Neuronal stem cell (in vitro differentiated cells): ENCODE measurements around the gene STAM.

ENCODE experiments used
- DNase-seq: peaks from one replicate; pipeline ENCODE4 v3.0.0-alpha.2; 2013; ENCODE audit warnings: low spot score
- H2AFZ ChIP-seq: one replicate; pipeline ENCODE4 v1.6.1; 2013; ENCODE audit warnings: mild to moderate bottlenecking, low read length, inconsistent platforms
- H2AK5ac ChIP-seq: 2 replicates; pipeline ENCODE4 v1.6.1; 2013; ENCODE audit warnings: low read depth, mild to moderate bottlenecking, inconsistent platforms, low read length, moderate library complexity, mixed read lengths
- H2BK120ac ChIP-seq: 2 replicates; pipeline ENCODE4 v1.6.1; 2013; ENCODE audit warnings: low read depth, mild to moderate bottlenecking, inconsistent platforms, low read length, moderate library complexity, mixed read lengths
- H2BK12ac ChIP-seq: one replicate; pipeline ENCODE4 v1.6.1; 2013; ENCODE audit warnings: low read length, inconsistent platforms
- H2BK15ac ChIP-seq: 2 replicates; pipeline ENCODE4 v1.6.1; 2013; ENCODE audit warnings: mild to moderate bottlenecking, low read length, inconsistent platforms, mixed read lengths
- H2BK5ac ChIP-seq: one replicate; pipeline ENCODE4 v1.6.1; 2013; ENCODE audit warnings: inconsistent platforms, mild to moderate bottlenecking, low read length, moderate library complexity
- H3K14ac ChIP-seq: one replicate; pipeline ENCODE4 v1.6.1; 2013; ENCODE audit warnings: low read length, inconsistent platforms
- H3K18ac ChIP-seq: 2 replicates; pipeline ENCODE4 v1.6.1; 2013; ENCODE audit warnings: low read length, inconsistent platforms
- H3K23ac ChIP-seq: 2 replicates; pipeline ENCODE4 v1.6.1; 2013; ENCODE audit warnings: low read depth, mild to moderate bottlenecking, mixed read lengths, low read length, inconsistent platforms; ENCODE audit not compliant: poor library complexity
- H3K27ac ChIP-seq: replicated peaks from 3 replicates; pipeline ENCODE4 v1.5.1; 2013; ENCODE audit warnings: low read length, inconsistent platforms
- H3K27me3 ChIP-seq, 3 experiments: 2 replicates each; pipeline ENCODE4 v1.6.1; 2013; ENCODE audit warnings: low read length in 3 of 3, mild to moderate bottlenecking in 2 of 3, inconsistent platforms in 1 of 3, low read depth in 1 of 3, mixed read lengths in 1 of 3, moderate library complexity in 1 of 3; ENCODE audit not compliant: control insufficient read depth in 3 of 3, insufficient read depth in 3 of 3
- H3K36me3 ChIP-seq, 2 donors: replicated peaks in 1 of 2; 2 replicates each; pipeline ENCODE4 v1.6.1; 2013; ENCODE audit warnings: low read length in 2 of 2; ENCODE audit not compliant: control insufficient read depth in 2 of 2, insufficient read depth in 2 of 2
- H3K4ac ChIP-seq: 2 replicates; pipeline ENCODE4 v1.6.1; 2013; ENCODE audit warnings: inconsistent platforms, mild to moderate bottlenecking, low read length, moderate library complexity
- H3K4me1 ChIP-seq, 2 donors: 1 replicate in 1 of 2; 2 replicates in 1 of 2; pipeline ENCODE4 v1.6.1; 2013; ENCODE audit warnings: low read length in 2 of 2, low read depth in 1 of 2; ENCODE audit not compliant: control insufficient read depth in 2 of 2, insufficient read depth in 1 of 2
- H3K4me2 ChIP-seq: one replicate; pipeline ENCODE4 v1.6.1; 2013; ENCODE audit warnings: mild to moderate bottlenecking, low read length, inconsistent platforms; ENCODE audit not compliant: insufficient read depth, poor library complexity, severe bottlenecking
- H3K4me3 ChIP-seq, 2 donors: 2 replicates each; pipeline ENCODE4 v1.5.1; 2013; ENCODE audit warnings: low read length in 2 of 2, mild to moderate bottlenecking in 2 of 2, inconsistent platforms in 1 of 2, moderate library complexity in 1 of 2
- H3K79me1 ChIP-seq: one replicate; pipeline ENCODE4 v1.6.1; 2013; ENCODE audit warnings: low read depth, mild to moderate bottlenecking, inconsistent platforms, low read length, moderate library complexity
- H3K9ac ChIP-seq: one replicate; pipeline ENCODE4 v1.6.1; 2013; ENCODE audit warnings: mild to moderate bottlenecking, low read depth, low read length, inconsistent platforms; ENCODE audit not compliant: poor library complexity
- H3K9me3 ChIP-seq, 2 donors: replicated peaks in 1 of 2; 2 replicates each; pipeline versions ENCODE3 to v1.6.1; 2013; ENCODE audit warnings: low read length in 2 of 2, mild to moderate bottlenecking in 2 of 2, inconsistent platforms in 1 of 2, low read depth in 1 of 2, mixed read lengths in 1 of 2, moderate library complexity in 1 of 2; ENCODE audit not compliant: control insufficient read depth in 2 of 2, insufficient read depth in 1 of 2
- H4K8ac ChIP-seq: one replicate; pipeline ENCODE4 v1.6.1; 2013; ENCODE audit warnings: low read depth, mild to moderate bottlenecking, inconsistent platforms, low read length, moderate library complexity
- H4K91ac ChIP-seq: one replicate; pipeline ENCODE4 v1.6.1; 2013; ENCODE audit warnings: low read length, low read depth, mild to moderate bottlenecking, inconsistent platforms; ENCODE audit not compliant: poor library complexity
- WGBS, 2 donors: extraction: QIAGEN DNeasy Blood & Tissue Kit; methylation state at CpG; one replicate each; pipeline ENCODE4 v1.1.7; 2013; ENCODE audit warnings: missing lambda C conversion rate in 2 of 2, mixed read lengths in 1 of 2; ENCODE audit not compliant: insufficient read length in 2 of 2, insufficient replicate concordance in 1 of 2; ENCODE audit errors: extremely low coverage in 2 of 2; 5-methylcytosine and 5-hydroxymethylcytosine counted together

STAM gene

DNA sequence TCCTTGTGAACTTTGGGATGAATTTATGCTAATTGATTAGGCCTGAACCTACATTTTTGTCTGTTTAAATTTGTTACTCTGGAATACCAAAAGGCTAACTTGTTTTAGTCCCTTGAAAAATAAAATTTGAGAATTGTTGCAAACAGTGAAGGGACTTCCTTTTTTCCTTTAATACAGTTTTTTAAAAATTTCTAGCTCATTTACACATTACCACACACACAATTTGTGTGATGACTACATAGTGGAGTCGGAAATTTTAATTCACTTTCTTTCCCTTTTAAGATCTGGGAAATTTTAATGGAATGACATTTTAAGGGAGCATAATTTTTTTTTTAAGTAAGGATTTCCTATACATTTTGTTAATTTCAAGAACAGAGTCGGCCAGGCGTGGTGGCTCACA lies 99.5 kb downstream of the STAM start:
- no peak overlapping the region for H2BK5ac ChIP-seq
- H3K4me3 ChIP-seq: no peak overlapping the region
- no peaks in the 10 kb centered on the region for H3K27me3 ChIP-seq
- no peak overlapping the region for H4K8ac ChIP-seq
- no peak overlapping the region for H2BK15ac ChIP-seq
- no peak overlapping the region for H3K4ac ChIP-seq
- H4K91ac ChIP-seq: no peak overlapping the region
- no peak overlapping the region for H3K18ac ChIP-seq
- DNase-seq: no peak
- H2AFZ ChIP-seq: no peak overlapping the region
- no peak overlapping the region for H3K9ac ChIP-seq
- H3K14ac ChIP-seq: no peak overlapping the region
- H3K23ac ChIP-seq: no peak overlapping the region
- H2BK12ac ChIP-seq: no peak overlapping the region
- H3K4me2 ChIP-seq: no peak overlapping the region
- no peaks in the 10 kb centered on the region for H3K36me3 ChIP-seq
- H3K9me3 ChIP-seq: no peaks in the 10 kb centered on the region
- H3K4me1 ChIP-seq: no peaks in the 10 kb centered on the region
- H3K27ac ChIP-seq: no peak overlapping the region
- no peaks in the 10 kb centered on the region for H3K79me1 ChIP-seq
- H2AK5ac ChIP-seq: no peak overlapping the region
- no CpG with 5 or more reads among the region's 3 CpGs for WGBS, 2 donors
- no peak overlapping the region for H2BK120ac ChIP-seq

DNA sequence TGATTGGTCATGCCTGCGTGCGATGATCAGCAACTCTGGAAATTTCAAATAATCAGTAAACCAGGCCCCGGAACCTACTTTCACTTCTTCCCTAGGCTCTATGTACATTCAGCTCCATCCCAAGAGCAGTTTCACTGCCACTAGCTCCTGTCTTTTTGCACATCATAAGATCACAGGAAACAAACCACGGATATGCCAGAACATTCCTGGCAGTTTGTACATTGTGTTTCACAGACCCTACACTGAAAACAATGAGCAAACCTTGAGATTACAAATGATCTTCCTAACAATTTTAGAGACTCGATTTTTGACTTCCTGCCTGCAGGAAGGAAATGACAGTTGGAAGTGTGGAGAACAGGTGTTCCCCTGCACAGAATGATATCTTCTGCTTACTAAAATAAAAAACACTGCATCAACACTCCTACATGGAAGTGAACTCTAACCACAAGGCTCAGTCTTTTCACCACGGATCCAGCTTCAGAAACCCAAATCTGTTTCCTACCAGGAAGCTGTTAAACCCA lies 100.5 kb downstream of the STAM start:
- H2AK5ac ChIP-seq: no peak overlapping the region
- H3K27me3 ChIP-seq: no peaks in the 10 kb centered on the region
- no peaks in the 10 kb centered on the region for H3K36me3 ChIP-seq
- no peaks in the 10 kb centered on the region for H3K9me3 ChIP-seq
- H3K4me1 ChIP-seq: no peaks in the 10 kb centered on the region
- no peak overlapping the region for H2BK12ac ChIP-seq
- H3K4me2 ChIP-seq: no peak overlapping the region
- no peak overlapping the region for H2BK5ac ChIP-seq
- no peak overlapping the region for H3K23ac ChIP-seq
- H3K4me3 ChIP-seq: no peak overlapping the region
- H4K8ac ChIP-seq: no peak overlapping the region
- H2BK120ac ChIP-seq: no peak overlapping the region
- H4K91ac ChIP-seq: no peak overlapping the region
- H2AFZ ChIP-seq: peak overlapping the region; percentile 68
- WGBS, 2 donors: no CpG with 5 or more reads among the region's 6 CpGs
- no peak overlapping the region for H3K18ac ChIP-seq
- H2BK15ac ChIP-seq: no peak overlapping the region
- no peak overlapping the region for H3K4ac ChIP-seq
- H3K79me1 ChIP-seq: no peaks in the 10 kb centered on the region
- DNase-seq: no peak
- no peak overlapping the region for H3K27ac ChIP-seq
- H3K9ac ChIP-seq: no peak overlapping the region
- no peak overlapping the region for H3K14ac ChIP-seq

DNA sequence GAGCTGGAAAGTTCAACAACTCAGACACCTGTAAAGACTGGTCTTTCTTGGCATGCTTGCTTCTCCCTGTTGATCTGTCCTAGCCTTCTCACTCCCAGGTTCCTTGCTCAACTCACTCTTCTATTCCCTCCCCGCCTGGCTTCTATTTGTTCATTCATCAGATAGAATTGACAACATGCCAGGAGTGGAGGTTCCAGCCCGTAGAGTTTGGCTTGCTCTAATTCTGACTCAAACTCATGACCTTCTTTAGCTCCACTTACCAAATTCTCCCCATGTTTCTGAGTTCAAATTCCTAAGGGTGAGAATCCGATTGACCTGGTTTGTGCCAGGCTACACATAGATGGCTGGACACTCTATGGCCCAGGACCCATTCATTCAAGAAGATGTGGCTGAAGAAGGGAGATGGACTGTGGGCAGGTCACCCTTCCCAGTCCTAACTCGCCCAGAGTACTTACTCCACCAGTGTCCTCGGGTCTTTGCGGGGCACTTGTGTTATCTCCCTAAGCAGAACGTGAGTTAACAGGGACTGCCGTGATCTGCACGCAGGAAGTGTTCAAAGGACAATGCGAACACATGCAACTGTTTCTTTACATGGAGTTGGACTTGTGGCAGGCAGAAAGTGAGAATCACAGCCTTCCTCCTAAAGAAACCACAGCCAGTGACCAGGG lies 104.1 kb downstream of the STAM start:
- no peak overlapping the region for H3K4me2 ChIP-seq
- H3K27ac ChIP-seq: no peak overlapping the region
- H2BK12ac ChIP-seq: no peak overlapping the region
- no peak overlapping the region for H3K18ac ChIP-seq
- no peaks in the 10 kb centered on the region for H3K79me1 ChIP-seq
- no peak for DNase-seq
- no peak overlapping the region for H2BK15ac ChIP-seq
- no peak overlapping the region for H4K8ac ChIP-seq
- no CpG with 5 or more reads among the region's 10 CpGs for WGBS, 2 donors
- no peak overlapping the region for H3K23ac ChIP-seq
- H3K36me3 ChIP-seq: no peaks in the 10 kb centered on the region
- H3K14ac ChIP-seq: no peak overlapping the region
- no peak overlapping the region for H2AFZ ChIP-seq
- no peak overlapping the region for H4K91ac ChIP-seq
- H2BK5ac ChIP-seq: no peak overlapping the region
- no peaks in the 10 kb centered on the region for H3K4me1 ChIP-seq
- no peak overlapping the region for H2BK120ac ChIP-seq
- H2AK5ac ChIP-seq: no peak overlapping the region
- no peak overlapping the region for H3K4ac ChIP-seq
- H3K27me3 ChIP-seq: no peaks in the 10 kb centered on the region
- H3K9ac ChIP-seq: no peak overlapping the region
- H3K4me3 ChIP-seq: no peak overlapping the region
- no peaks in the 10 kb centered on the region for H3K9me3 ChIP-seq

- H3K36me3 ChIP-seq: no peaks in the 10 kb centered on the region
Observed at GRCh38 chr10:17749890-17750289, 105.9 kb downstream of the STAM start.

More at GRCh38 chr10:17749890-17750289, 105.9 kb downstream of the STAM start:
- Histone ChIP-seq H3K4me2 (no peak overlapping the region), H2BK120ac (peak overlapping the region; percentile 65), H3K18ac (no peak overlapping the region), H4K8ac (no peak overlapping the region), H2BK5ac (no peak overlapping the region), H2BK15ac (peak overlapping the region; percentile 50), H3K9me3 (no peaks in the 10 kb centered on the region), H3K79me1 (no peaks in the 10 kb centered on the region), H3K9ac (no peak overlapping the region), H4K91ac (no peak overlapping the region), H2BK12ac (no peak overlapping the region), H3K23ac (peak overlapping the region; percentile 80), H2AFZ (no peak overlapping the region), H3K4me3 (no peak overlapping the region), H3K27ac (no peak overlapping the region), H3K4me1 (no peaks in the 10 kb centered on the region), H3K14ac (no peak overlapping the region), H3K4ac (peak overlapping the region; percentile 37), H3K27me3 (no peaks in the 10 kb centered on the region), H2AK5ac (peak overlapping the region; percentile 69)
- no CpG with 5 or more reads among the region's 8 CpGs for WGBS, 2 donors
- DNase-seq: no peak
